GM10248 (cell line): ENCODE results near the gene MRPS34.
A peak's percentile ranks its signal among the peaks of the same experiment; 100 is the strongest.

Experiments used
- CTCF ChIA-PET: fragments of 300-600 bp; sonication (Branson Sonifier 250); formaldehyde crosslinking; extraction: SDS; loops from one replicate; lab custom pipeline; 2021; ENCODE audit warnings: antibody characterized with exemption; lab: Yijun Ruan, JAX
- POLR2A ChIA-PET: fragments of 350-650 bp; sonication (Branson Sonifier 250); formaldehyde crosslinking; extraction: SDS; loops from one replicate; lab custom pipeline; 2020; ENCODE audit warnings: antibody characterized with exemption; lab: Yijun Ruan, JAX
- DNase-seq: peaks from one replicate; pipeline ENCODE4 v3.0.0; 2012; ENCODE audit errors: extremely low spot score
- TF ChIP-seq, protein P1 (sequence below): IDR thresholded peaks from 2 replicates; pipeline ENCODE4 v1.5.1; 2012; ENCODE audit warnings: mild to moderate bottlenecking, low read depth; ENCODE audit errors: extremely low read depth, missing control alignments, control extremely low read depth

MRPS34 gene

GRCh38 chr16:1771864-1772361, 1.0 kb downstream of the MRPS34 start:
- POLR2A ChIA-PET: interaction anchor here (2.4 kb wide), 1 partner anchor 11 kb away, joined by 11 read pairs; the partner anchor contains the start of genes NUBP2 and SPSB3
- no peak for DNase-seq
- CTCF ChIA-PET: interaction anchor here (1.2 to 2.7 kb wide), 4 partner anchors 11 to 157 kb away, joined by 3 to 15 read pairs (median 6); partner anchors contain the start of genes MAPK8IP3, NUBP2 and SPSB3
- TF ChIP-seq, protein P1, sequence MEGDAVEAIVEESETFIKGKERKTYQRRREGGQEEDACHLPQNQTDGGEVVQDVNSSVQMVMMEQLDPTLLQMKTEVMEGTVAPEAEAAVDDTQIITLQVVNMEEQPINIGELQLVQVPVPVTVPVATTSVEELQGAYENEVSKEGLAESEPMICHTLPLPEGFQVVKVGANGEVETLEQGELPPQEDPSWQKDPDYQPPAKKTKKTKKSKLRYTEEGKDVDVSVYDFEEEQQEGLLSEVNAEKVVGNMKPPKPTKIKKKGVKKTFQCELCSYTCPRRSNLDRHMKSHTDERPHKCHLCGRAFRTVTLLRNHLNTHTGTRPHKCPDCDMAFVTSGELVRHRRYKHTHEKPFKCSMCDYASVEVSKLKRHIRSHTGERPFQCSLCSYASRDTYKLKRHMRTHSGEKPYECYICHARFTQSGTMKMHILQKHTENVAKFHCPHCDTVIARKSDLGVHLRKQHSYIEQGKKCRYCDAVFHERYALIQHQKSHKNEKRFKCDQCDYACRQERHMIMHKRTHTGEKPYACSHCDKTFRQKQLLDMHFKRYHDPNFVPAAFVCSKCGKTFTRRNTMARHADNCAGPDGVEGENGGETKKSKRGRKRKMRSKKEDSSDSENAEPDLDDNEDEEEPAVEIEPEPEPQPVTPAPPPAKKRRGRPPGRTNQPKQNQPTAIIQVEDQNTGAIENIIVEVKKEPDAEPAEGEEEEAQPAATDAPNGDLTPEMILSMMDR: no peak

DNA sequence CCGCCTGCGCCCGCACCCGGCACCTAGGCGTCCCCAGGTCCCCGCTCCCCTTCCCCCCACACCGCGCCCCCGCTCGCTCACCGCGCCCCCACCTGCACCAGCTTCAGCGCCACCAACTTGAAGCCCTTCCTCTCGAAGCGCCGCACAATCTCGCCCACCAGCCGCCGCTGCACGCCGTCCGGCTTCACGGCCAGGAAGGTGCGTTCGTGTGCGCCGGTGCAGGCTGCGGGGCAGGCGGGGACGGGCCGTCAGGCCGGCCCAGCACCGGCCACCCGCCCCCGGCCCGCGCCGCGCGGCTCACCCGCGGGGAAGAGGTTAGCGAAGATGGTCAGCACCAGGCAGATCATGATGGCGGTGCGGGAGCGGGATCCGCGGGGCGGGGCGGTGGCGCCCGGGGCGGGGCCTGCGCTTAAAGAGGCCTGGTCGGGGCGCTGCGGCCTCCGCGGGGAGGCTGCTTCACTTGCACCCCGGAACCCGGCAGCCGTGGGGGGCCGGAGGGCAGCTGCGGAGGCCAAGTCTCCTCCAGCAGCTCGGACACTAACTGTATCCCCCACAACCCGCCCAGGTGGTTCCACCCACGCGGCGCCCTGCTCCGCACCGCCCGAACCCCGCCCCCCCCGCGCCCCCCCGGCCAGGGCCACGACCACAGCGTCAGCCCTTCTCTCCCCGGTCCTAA, 1.6 kb downstream of the MRPS34 start, which contains the start of gene NME3:
NME3 (minus strand) TSS at position 356 of the 676 bp plus-strand sequence; CDS start at position 347, 9 bp downstream.
- DNase-seq: peak; percentile 88
- ChIA-PET CTCF (interaction anchor here (0.8 to 2.7 kb wide), 3 partner anchors 11 to 66 kb away, joined by 4 to 15 read pairs (median 9); partner anchors contain the start of genes MAPK8IP3, NUBP2 and SPSB3), POLR2A (interaction anchor here (2.4 kb wide), 1 partner anchor 12 kb away, joined by 11 read pairs; the partner anchor contains the start of genes NUBP2 and SPSB3)
- TF ChIP-seq, protein P1: no peak

DNA sequence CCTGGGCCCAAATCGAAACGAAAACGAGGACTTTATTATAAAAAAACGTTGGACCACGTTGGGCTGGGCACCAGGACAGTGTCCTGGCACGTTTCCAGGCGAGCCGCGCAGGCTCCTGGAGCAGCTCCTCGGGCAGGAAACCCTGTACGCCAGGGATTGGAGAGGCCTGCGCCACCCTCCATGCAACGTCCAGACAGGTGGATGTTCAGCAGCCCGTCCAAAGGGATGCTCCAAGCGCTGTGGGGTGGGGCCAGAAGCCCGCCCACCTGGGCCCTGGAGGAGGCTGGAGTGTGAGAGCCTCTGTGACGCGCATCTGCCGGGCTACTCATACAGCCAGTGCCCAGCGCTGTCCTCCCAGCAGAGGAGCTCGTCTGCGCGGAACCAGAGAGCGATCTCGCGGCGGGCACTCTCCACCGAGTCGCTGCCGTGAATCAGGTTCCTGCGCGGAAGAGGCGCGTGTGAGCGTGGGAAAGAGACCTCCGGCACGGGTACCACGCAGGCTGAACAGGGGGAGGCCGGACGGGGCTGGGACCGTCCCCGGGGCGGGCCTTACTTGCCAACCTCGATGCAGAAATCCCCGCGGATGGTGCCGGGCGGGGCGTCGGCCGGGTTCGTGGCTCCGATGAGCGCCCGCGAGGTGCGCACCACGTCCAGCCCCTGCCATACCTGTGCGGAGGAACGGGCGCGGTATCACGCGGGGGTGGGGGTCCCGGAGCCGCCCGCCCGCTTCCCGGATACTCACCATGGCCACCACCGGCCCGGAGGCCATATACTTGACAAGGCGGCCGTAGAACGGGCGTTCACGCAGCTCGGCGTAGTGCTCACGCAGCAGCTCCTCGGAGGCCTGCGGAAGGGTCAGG, 2.4 kb downstream of the MRPS34 start:
- ChIA-PET POLR2A (no interaction called here), CTCF (interaction anchor here (0.8 to 1.8 kb wide), 2 partner anchors 12 to 47 kb away, joined by 4 read pairs; partner anchors contain the start of genes NUBP2 and SPSB3)
- DNase-seq: peak; percentile 76
- TF ChIP-seq, protein P1: no peak

DNA sequence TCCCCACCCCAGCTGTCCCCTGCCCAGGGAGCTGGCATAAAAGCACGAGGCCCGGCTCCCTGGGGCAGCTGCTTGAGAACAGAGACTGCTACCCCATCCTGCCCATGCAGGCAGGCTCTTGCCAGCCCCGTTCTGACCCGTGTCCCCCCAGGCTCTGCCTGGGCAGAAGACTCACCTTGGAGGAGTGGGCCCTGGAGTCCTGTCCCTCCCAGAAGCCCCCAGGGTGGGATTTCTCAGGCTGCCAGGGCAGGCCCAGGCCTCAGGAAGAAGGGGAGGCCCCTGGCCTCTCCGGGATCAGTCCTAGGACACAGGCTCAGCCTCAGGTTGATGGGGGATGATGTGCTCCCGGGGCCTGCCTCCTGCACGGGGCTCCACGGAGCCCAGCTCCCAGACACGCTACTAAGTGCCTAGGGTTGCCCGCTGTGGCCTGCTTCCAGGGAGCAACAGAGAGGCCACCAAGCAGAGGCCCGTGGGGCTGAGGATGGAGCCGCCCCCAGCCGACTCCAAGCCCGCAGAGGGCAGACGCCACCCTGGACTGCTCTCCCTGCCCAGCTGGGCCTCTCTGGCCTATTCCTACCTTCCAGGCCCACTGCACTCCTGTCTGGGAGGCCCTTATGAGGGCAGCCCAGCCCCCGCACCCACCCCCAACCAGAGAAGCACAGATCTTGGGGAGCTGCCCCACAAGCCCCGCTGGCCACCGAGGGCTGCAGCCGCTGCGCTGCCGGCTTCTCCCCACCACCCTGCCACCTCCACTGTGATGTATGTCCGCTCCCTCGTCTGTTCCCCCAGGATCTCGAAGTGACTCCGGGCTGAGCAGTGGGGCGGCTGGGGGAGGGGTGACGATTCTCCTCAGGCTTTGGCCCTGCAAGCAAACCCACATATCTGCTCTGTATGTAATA, 3.3 kb downstream of the MRPS34 start:
- DNase-seq: no peak
- TF ChIP-seq, protein P1: no peak
- ChIA-PET POLR2A (interaction anchor here (0.9 kb wide), 1 partner anchor 195 kb away, joined by 8 read pairs; the partner anchor contains the start of gene RPS2), CTCF (interaction anchor here (1.8 kb wide), 1 partner anchor 46 kb away, joined by 4 read pairs; no protein-coding TSS in a partner anchor)

- TF ChIP-seq, protein P1: no peak
- ChIA-PET CTCF (interaction anchor here (1.8 kb wide), 1 partner anchor 45 kb away, joined by 4 read pairs; no protein-coding TSS in a partner anchor), POLR2A (interaction anchor here (0.9 kb wide), 1 partner anchor 196 kb away, joined by 8 read pairs; the partner anchor contains the start of gene RPS2)
- no peak for DNase-seq
Measured at GRCh38 chr16:1768767-1769401, 4.0 kb downstream of the MRPS34 start.
